ENCODE measurements around the gene ACAD10.
A peak's percentile ranks its signal among the peaks of the same experiment; 100 is the strongest.

Gene ACAD10

GRCh38 chr12:111776836-111777344 is 91.0 kb downstream of the ACAD10 start:
- no peak for DNase-seq (ENCODE audit: low spot score)

- peak; percentile 2 for DNase-seq (ENCODE audit: low spot score)
Measured at GRCh38 chr12:111777345-111778045, 91.6 kb downstream of the ACAD10 start.

- DNase-seq (ENCODE audit: low spot score), result no peak
Measured at GRCh38 chr12:111780166-111780565, 94.3 kb downstream of the ACAD10 start.

GRCh38 chr12:111780615-111781014 is 94.8 kb downstream of the ACAD10 start:
- DNase-seq (ENCODE audit: low spot score), result no peak

GRCh38 chr12:111781085-111781658 is 95.3 kb downstream of the ACAD10 start:
- DNase-seq (ENCODE audit: low spot score), result no peak

GRCh38 chr12:111783046-111783445 is 97.2 kb downstream of the ACAD10 start:
- DNase-seq (ENCODE audit: low spot score), result peak; percentile 3

GRCh38 chr12:111784953-111785352 is 99.1 kb downstream of the ACAD10 start:
- DNase-seq (ENCODE audit: low spot score), result no peak

- DNase-seq (ENCODE audit: low spot score), result no peak
Measured at GRCh38 chr12:111785651-111786050, 99.8 kb downstream of the ACAD10 start.

GRCh38 chr12:111788178-111788654 is 102.4 kb downstream of the ACAD10 start:
- no peak for DNase-seq (ENCODE audit: low spot score)

- no peak for DNase-seq (ENCODE audit: low spot score)
Measured at GRCh38 chr12:111789779-111790178, 103.9 kb downstream of the ACAD10 start.

- no peak for DNase-seq (ENCODE audit: low spot score)
Measured at GRCh38 chr12:111791507-111791906, 105.7 kb downstream of the ACAD10 start.

GRCh38 chr12:111792155-111792855 is 106.5 kb downstream of the ACAD10 start:
- DNase-seq (ENCODE audit: low spot score), result no peak

- DNase-seq (ENCODE audit: low spot score), result no peak
Measured at GRCh38 chr12:111792856-111793235, 107.0 kb downstream of the ACAD10 start.

- no peak for DNase-seq (ENCODE audit: low spot score)
Measured at GRCh38 chr12:111798182-111798581, 112.3 kb downstream of the ACAD10 start.

- DNase-seq (ENCODE audit: low spot score), result no peak
Measured at GRCh38 chr12:111799758-111800157, 113.9 kb downstream of the ACAD10 start.

- no peak for DNase-seq (ENCODE audit: low spot score)
Measured at GRCh38 chr12:111803038-111803626, 117.3 kb downstream of the ACAD10 start.

- no peak for DNase-seq (ENCODE audit: low spot score)
Measured at GRCh38 chr12:111803851-111804250, 118.0 kb downstream of the ACAD10 start.

- no peak for DNase-seq (ENCODE audit: low spot score)
Measured at GRCh38 chr12:111806304-111806703, 120.5 kb downstream of the ACAD10 start.

Measured in iPS-NIHi11 (cell line).